T-cell (primary cell): ENCODE data around the gene PGM1. TPM values are rescaled to one million over a fixed set of nuclear protein-coding genes. Genes with fewer than 3 reads are reported as not detected.

ENCODE experiments used
- ATAC-seq, 4 experiments: fragments of 200-7000 bp in 3 of 4; fragments of 150-1000 bp in 1 of 4; cut with Tn5 transposase; replicated peaks in 1 of 4; 1 replicate in 3 of 4; 2 replicates in 1 of 4; pipeline ENCODE4 v1.10.0; 2021; ENCODE audit warnings: moderate library complexity in 3 of 4, mild to moderate bottlenecking in 2 of 4, moderate number of reproducible peaks in 1 of 4
- CTCF ChIA-PET, 2 donors: fragments of 300-600 bp; sonication (Branson Sonifier 250); formaldehyde crosslinking; loops; one replicate each; lab custom pipeline; 2022; ENCODE audit warnings: antibody characterized with exemption in 2 of 2; lab: Charles Lee
- POLR2A ChIA-PET, 2 donors: fragments of 300-600 bp; sonication (Branson Sonifier 250); formaldehyde crosslinking; loops; one replicate each; lab custom pipeline; 2022; ENCODE audit warnings: antibody characterized with exemption in 2 of 2; lab: Charles Lee
- DNase-seq, 35 experiments: peaks; one replicate each; pipeline versions ENCODE4 v3.0.0 to v3.0.0-alpha.2; 2013 to 2023
- H3K27ac ChIP-seq: one replicate; pipeline ENCODE4 v1.5.1; 2013; ENCODE audit warnings: low read length
- H3K27me3 ChIP-seq, 2 experiments: replicated peaks in 1 of 2; 1 replicate in 1 of 2; 2 replicates in 1 of 2; pipeline versions ENCODE4 v1.6.1 to v1.7.0; 2013; ENCODE audit warnings: low read length in 1 of 2, mixed read lengths in 1 of 2; ENCODE audit not compliant: control insufficient read depth in 2 of 2, insufficient read depth in 2 of 2; ENCODE audit errors: extremely low read depth in 1 of 2
- H3K36me3 ChIP-seq, 2 donors: 1 replicate in 1 of 2; 2 replicates in 1 of 2; pipeline versions ENCODE4 v1.6.1 to v1.7.0; 2013; ENCODE audit warnings: low read length in 1 of 2; ENCODE audit not compliant: control insufficient read depth in 2 of 2, insufficient read depth in 1 of 2; ENCODE audit errors: extremely low read depth in 1 of 2
- H3K4me1 ChIP-seq, 2 experiments: 1 replicate in 1 of 2; 2 replicates in 1 of 2; pipeline versions ENCODE4 v1.6.1 to v1.7.0; 2013; ENCODE audit warnings: low read length in 2 of 2, mixed read lengths in 1 of 2; ENCODE audit not compliant: insufficient read depth in 2 of 2, control insufficient read depth in 1 of 2; ENCODE audit errors: extremely low read depth in 1 of 2
- H3K4me3 ChIP-seq, 2 donors: 1 replicate in 1 of 2; 2 replicates in 1 of 2; pipeline versions ENCODE4 v1.5.1 to v1.7.0; 2013; ENCODE audit warnings: mild to moderate bottlenecking in 2 of 2, low read length in 1 of 2, moderate library complexity in 1 of 2; ENCODE audit not compliant: control insufficient read depth in 1 of 2; ENCODE audit errors: extremely low read depth in 1 of 2
- H3K9me3 ChIP-seq: 2 replicates; pipeline ENCODE4 v1.7.0; 2013
- H3K27ac Mint-ChIP-seq, 2 donors: one replicate each; pipeline ENCODE4 v1.8.0; 2020 to 2021; ENCODE audit warnings: mild to moderate bottlenecking in 2 of 2, mixed read lengths in 2 of 2
- H3K27me3 Mint-ChIP-seq, 2 donors: one replicate each; pipeline ENCODE4 v1.8.0; 2021 to 2022; ENCODE audit warnings: mixed read lengths in 2 of 2
- H3K36me3 Mint-ChIP-seq: one replicate; pipeline ENCODE4 v1.8.0; 2021; ENCODE audit warnings: mixed read lengths
- H3K4me1 Mint-ChIP-seq, 3 donors: one replicate each; pipeline ENCODE4 v1.8.0; 2020 to 2022; ENCODE audit warnings: mixed read lengths in 3 of 3, mild to moderate bottlenecking in 1 of 3
- H3K4me3 Mint-ChIP-seq, 3 donors: one replicate each; pipeline ENCODE4 v1.8.0; 2020 to 2022; ENCODE audit warnings: mild to moderate bottlenecking in 3 of 3, mixed read lengths in 3 of 3, moderate library complexity in 3 of 3
- H3K9me3 Mint-ChIP-seq, 3 donors: one replicate each; pipeline ENCODE4 v1.8.0; 2020 to 2022; ENCODE audit warnings: mixed read lengths in 3 of 3
- WGBS: methylation state at CpG from one replicate; pipeline ENCODE4 v1.1.5; 2013; ENCODE audit warnings: missing lambda C conversion rate; ENCODE audit not compliant: insufficient coverage; 5-methylcytosine and 5-hydroxymethylcytosine counted together
- total RNA-seq, 35 experiments: library from RNA in 6 of 35; stranded (reverse) in 6 of 35; fragments of 120-200 nt in 1 of 35; gene quantifications; one replicate each; pipeline versions ENCODE4 v1.2.1 to v1.2.4 and lab custom pipeline; 2013 to 2026

Gene PGM1
- total RNA-seq, 5 donors from 2014 or later (not counting 1 experiment from before 2014, with no cell fraction given) = 12.2 to 17.3 (median 15.5) TPM

DNA sequence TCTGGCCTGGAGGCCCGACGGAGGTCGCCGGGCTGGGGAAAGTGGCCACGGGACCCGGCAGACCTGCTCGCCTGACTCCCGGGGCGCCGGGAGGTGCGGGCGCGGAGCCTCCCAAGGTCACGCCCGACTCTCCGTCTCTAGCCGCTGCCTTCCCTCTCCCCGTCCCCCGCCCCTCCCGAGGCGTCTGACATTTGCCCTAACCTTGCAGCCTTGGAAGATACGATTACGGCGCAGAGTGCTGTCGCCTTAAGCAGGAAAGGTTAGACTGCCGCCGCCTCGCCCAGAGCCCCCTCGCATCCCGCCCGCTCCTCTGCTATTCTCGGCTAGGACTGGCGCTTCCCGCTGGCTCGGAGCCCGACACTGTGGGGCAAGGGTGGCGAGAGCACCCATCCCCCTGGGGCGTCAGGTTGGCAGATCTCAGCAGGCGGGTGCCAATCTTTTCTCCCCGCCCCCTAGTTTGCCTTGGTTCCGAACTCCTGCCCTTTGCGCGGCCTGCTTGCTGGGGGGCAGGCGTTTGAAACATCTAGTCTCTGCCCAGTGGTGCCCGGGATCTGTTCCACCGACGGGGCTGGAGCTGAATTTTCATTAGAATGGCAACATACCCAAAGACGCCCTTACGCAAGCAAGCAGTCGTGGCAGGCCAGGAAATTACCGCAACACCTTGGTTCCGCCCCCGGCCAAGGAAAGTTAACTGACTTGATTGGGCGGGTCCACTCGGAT is 835 bp downstream of the PGM1 start:
- ChIA-PET CTCF (interaction anchor here in 1 of 2 donors (0.6 to 1.9 kb wide), 2 partner anchors 19 to 56 kb away, joined by 3 to 9 read pairs; no protein-coding TSS in a partner anchor), POLR2A (interaction anchor here in 1 of 2 donors (0.6 to 0.7 kb wide), 3 partner anchors 32 to 1048 kb away, joined by 4 to 5 read pairs (median 4); no protein-coding TSS in a partner anchor)
- peaks cover 4 to 17% of the 10 kb centered on the region in 2 experiments for H3K4me1 ChIP-seq
- Mint-ChIP-seq H3K36me3 (no peaks in the 10 kb centered on the region), H3K27ac (peak overlapping the region; percentile 96 to 98), H3K27me3 (no peaks in the 10 kb centered on the region), H3K4me3 (peak overlapping the region; percentile 95 to 99 (median 99)), H3K9me3 (no peaks in the 10 kb centered on the region), H3K4me1 (peaks cover 33 to 42% (median 37%) of the 10 kb centered on the region in 3 donors)
- ATAC-seq (peak; percentile 63 to 73 (median 69)), DNase-seq (peak; percentile 53 to 81 (median 71))
- H3K9me3 ChIP-seq = no peaks in the 10 kb centered on the region
- H3K27me3 ChIP-seq = no peaks in the 10 kb centered on the region
- peak overlapping the region; percentile 93 for H3K27ac ChIP-seq
- WGBS = under 1% methylated on average over 51 of the region's 55 CpGs
- peaks cover 0 to 2% of the 10 kb centered on the region in 2 donors for H3K36me3 ChIP-seq
- peak overlapping the region; percentile 89 for H3K4me3 ChIP-seq

DNA sequence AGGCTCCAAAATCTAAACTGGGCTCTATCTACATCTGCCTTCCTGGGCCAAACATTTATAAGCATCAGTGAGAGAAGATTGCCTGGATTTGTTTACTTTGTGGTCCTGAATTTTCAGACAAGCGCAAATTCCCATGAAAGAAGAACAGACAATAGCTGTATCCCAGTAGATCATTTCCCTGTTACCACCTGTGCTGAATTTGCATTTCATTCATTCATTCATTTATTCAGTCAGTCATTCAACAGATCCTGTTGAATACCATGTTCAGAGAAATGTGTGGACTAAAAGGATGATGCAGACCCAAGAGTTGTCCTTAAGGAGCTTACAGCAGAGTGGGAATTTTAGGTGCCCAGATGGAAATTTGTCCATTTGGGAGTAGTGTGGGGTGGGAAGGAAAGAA is 2.2 kb downstream of the PGM1 start:
- Histone ChIP-seq H3K4me3 (no peak overlapping the region), H3K27me3 (no peaks in the 10 kb centered on the region), H3K4me1 (peaks cover 4 to 17% of the 10 kb centered on the region in 2 experiments), H3K27ac (no peak overlapping the region), H3K36me3 (peaks cover 0 to 2% of the 10 kb centered on the region in 2 donors), H3K9me3 (no peaks in the 10 kb centered on the region)
- Mint-ChIP-seq H3K36me3 (peaks cover 5% of the 10 kb centered on the region), H3K4me1 (peaks cover 32 to 42% (median 37%) of the 10 kb centered on the region in 3 donors), H3K27me3 (no peaks in the 10 kb centered on the region), H3K4me3 (peak overlapping the region in 1 of 3 donors; percentile 46), H3K27ac (no peak overlapping the region), H3K9me3 (no peaks in the 10 kb centered on the region)
- ChIA-PET POLR2A (interaction anchor here in 1 of 2 donors (0.8 kb wide), 1 partner anchor 18 kb away, joined by 4 read pairs; no protein-coding TSS in a partner anchor), CTCF (interaction anchor here in 1 of 2 donors (0.6 kb wide), 1 partner anchor 17 kb away, joined by 8 read pairs; no protein-coding TSS in a partner anchor)
- 100% methylated on average over 1 of the region's 1 CpG for WGBS
- DNase-seq (no peak), ATAC-seq (no peak)

DNA sequence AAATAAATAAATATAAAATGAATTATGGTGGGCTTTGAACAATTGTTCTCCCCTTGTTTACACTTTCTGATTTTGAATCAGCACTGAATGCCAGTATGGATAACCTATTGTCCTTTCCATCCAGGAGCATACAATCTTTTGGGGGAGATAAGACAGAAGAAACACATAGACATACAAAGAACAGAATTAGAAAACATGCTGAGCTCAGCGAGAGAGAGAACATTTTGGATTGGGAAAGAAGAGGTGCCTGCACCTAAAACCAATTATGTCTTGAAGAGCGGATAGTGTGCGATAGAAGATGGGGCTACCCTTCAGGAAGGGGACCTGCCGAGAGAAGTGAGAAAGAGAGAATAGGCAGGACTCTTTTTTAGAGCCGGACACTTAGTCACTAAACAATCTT is 6.6 kb downstream of the PGM1 start:
- POLR2A ChIA-PET = interaction anchor here in 1 of 2 donors (0.8 kb wide), 1 partner anchor 531 kb away, joined by 3 read pairs; no protein-coding TSS in a partner anchor
- no peaks in the 10 kb centered on the region for H3K4me1 ChIP-seq
- CTCF ChIA-PET = interaction anchor here in 1 of 2 donors (0.7 kb wide), 1 partner anchor 777 kb away, joined by 3 read pairs; no protein-coding TSS in a partner anchor
- Mint-ChIP-seq H3K9me3 (no peaks in the 10 kb centered on the region), H3K36me3 (peaks cover 16% of the 10 kb centered on the region), H3K4me3 (no peak overlapping the region), H3K27ac (no peak overlapping the region), H3K27me3 (no peaks in the 10 kb centered on the region), H3K4me1 (peaks cover 15 to 33% (median 16%) of the 10 kb centered on the region in 3 donors)
- DNase-seq (no peak), ATAC-seq (no peak)
- H3K9me3 ChIP-seq = no peaks in the 10 kb centered on the region
- H3K27me3 ChIP-seq = no peaks in the 10 kb centered on the region
- no peak overlapping the region for H3K27ac ChIP-seq
- H3K4me3 ChIP-seq = no peak overlapping the region
- peaks cover 0 to 2% of the 10 kb centered on the region in 2 donors for H3K36me3 ChIP-seq
- WGBS = 83% methylated on average over 2 of the region's 5 CpGs

DNA sequence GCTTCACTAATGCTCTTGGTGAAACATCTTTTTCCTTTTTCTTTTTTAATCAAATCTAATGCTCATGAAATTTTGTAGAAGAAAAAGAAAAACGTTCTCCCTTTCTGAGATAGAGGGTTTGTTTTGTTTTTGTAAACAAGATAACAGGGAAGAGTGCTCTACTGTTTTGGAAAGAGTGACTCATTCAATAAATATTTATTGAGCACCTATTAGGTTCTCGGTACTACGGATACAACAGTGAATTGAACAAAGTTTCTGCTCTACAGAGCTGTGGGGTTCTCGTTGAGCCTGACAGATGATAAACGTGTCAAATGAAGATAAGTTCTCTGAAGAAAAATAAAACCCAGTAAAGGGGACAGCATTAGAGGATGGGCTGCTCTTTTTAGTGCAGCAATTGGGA is 7.0 kb downstream of the PGM1 start:
- WGBS = 94% methylated on average over 4 of the region's 5 CpGs
- DNase-seq (no peak), ATAC-seq (no peak)
- H3K36me3 ChIP-seq = peaks cover 0 to 2% of the 10 kb centered on the region in 2 donors
- peaks cover 13 to 32% (median 14%) of the 10 kb centered on the region in 3 donors for H3K4me1 Mint-ChIP-seq
- H3K4me3 ChIP-seq = no peak overlapping the region
- CTCF ChIA-PET = no interaction called here
- no peaks in the 10 kb centered on the region for H3K27me3 Mint-ChIP-seq
- no peak overlapping the region for H3K4me3 Mint-ChIP-seq
- H3K9me3 ChIP-seq = no peaks in the 10 kb centered on the region
- no peaks in the 10 kb centered on the region for H3K9me3 Mint-ChIP-seq
- no peaks in the 10 kb centered on the region for H3K4me1 ChIP-seq
- no peak overlapping the region for H3K27ac ChIP-seq
- no peaks in the 10 kb centered on the region for H3K27me3 ChIP-seq
- POLR2A ChIA-PET = interaction anchor here in 1 of 2 donors (0.8 kb wide), 1 partner anchor 530 kb away, joined by 3 read pairs; no protein-coding TSS in a partner anchor
- no peak overlapping the region for H3K27ac Mint-ChIP-seq
- H3K36me3 Mint-ChIP-seq = peaks cover 16% of the 10 kb centered on the region

DNA sequence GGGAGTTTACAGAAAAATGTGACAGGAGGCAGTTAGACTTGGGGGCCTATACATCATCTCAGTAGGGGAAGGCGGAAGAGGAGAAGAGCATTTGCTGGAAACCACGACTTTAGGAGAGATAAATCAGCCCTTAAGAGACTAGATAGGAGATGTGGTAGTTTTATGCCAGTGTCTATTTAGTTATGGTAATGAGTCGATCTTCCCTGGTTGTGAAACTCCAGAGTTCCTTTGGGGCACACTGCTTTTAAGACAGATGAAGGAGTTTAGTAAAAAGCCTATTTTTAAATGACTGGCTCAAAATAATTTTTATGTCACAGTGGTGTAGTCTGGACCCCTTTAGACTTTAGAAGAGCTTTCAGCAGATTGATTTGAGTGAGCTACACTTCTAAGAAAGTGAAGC is 7.8 kb downstream of the PGM1 start:
- ChIA-PET POLR2A (no interaction called here), CTCF (no interaction called here)
- WGBS = 79% methylated on average over 2 of the region's 3 CpGs
- peaks cover 7 to 24% (median 7%) of the 10 kb centered on the region in 3 donors for H3K4me1 Mint-ChIP-seq
- DNase-seq (no peak), ATAC-seq (no peak)
- Histone ChIP-seq H3K9me3 (no peaks in the 10 kb centered on the region), H3K27ac (no peak overlapping the region), H3K4me1 (no peaks in the 10 kb centered on the region), H3K4me3 (no peak overlapping the region), H3K36me3 (peaks cover 2% of the 10 kb centered on the region in 2 donors), H3K27me3 (no peaks in the 10 kb centered on the region)
- H3K9me3 Mint-ChIP-seq = no peaks in the 10 kb centered on the region
- H3K27me3 Mint-ChIP-seq = no peaks in the 10 kb centered on the region
- no peak overlapping the region for H3K4me3 Mint-ChIP-seq
- H3K36me3 Mint-ChIP-seq = peaks cover 16% of the 10 kb centered on the region
- no peak overlapping the region for H3K27ac Mint-ChIP-seq

DNA sequence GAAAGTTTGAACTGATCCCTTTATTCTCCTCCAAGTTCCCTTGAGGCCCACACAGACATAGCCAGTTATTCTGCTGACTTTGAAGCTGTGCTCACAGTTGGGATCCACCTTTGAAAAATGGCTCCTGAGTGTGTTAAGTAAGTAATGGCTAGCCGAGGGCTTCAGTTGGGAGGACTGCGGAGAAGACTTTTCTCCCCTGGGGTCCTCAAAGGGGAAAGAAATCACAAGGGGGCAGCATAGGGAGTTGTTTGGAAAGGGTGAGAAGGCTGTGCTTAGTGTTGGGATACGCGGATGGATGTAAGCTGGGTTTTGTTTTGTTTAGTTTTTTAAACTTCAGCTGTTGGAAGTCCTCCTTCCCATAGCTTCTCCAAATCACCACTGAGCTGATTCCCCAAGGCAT is 8.3 kb downstream of the PGM1 start:
- peaks cover 2 to 4% of the 10 kb centered on the region in 2 donors for H3K36me3 ChIP-seq
- Mint-ChIP-seq H3K9me3 (no peaks in the 10 kb centered on the region), H3K4me1 (peaks cover 6 to 20% (median 6%) of the 10 kb centered on the region in 3 donors), H3K36me3 (peaks cover 16% of the 10 kb centered on the region), H3K27ac (no peak overlapping the region), H3K27me3 (no peaks in the 10 kb centered on the region), H3K4me3 (no peak overlapping the region)
- DNase-seq = no peak
- H3K9me3 ChIP-seq = no peaks in the 10 kb centered on the region
- 79% methylated on average over 2 of the region's 4 CpGs for WGBS
- POLR2A ChIA-PET = interaction anchor here in 1 of 2 donors (0.5 kb wide), 1 partner anchor 278 kb away, joined by 3 read pairs; no protein-coding TSS in a partner anchor
- H3K27me3 ChIP-seq = no peaks in the 10 kb centered on the region
- no peak overlapping the region for H3K4me3 ChIP-seq
- H3K4me1 ChIP-seq = no peaks in the 10 kb centered on the region
- CTCF ChIA-PET = interaction anchor here in 1 of 2 donors (0.6 kb wide), 1 partner anchor 46 kb away, joined by 4 read pairs; no protein-coding TSS in a partner anchor
- ATAC-seq = no peak
- H3K27ac ChIP-seq = no peak overlapping the region
